ENCODE results near the gene MCRIP2.

MCRIP2 gene

GRCh38 chr16:678209-678857, 36.7 kb downstream of the MCRIP2 start:
- Mint-ChIP-seq H3K27ac (no peak overlapping the region), H3K9me3 (no peaks in the 10 kb centered on the region), H3K36me3 (ENCODE audit: low read depth) (no peaks in the 10 kb centered on the region), H3K27me3 (ENCODE audit: low read depth) (peaks cover 6% of the 10 kb centered on the region), H3K4me1 (peaks cover 4% of the 10 kb centered on the region), H3K4me3 (peak overlapping the region in 2 of 3 experiments; percentile 86 to 88)
- TF ChIP-seq, protein P1, sequence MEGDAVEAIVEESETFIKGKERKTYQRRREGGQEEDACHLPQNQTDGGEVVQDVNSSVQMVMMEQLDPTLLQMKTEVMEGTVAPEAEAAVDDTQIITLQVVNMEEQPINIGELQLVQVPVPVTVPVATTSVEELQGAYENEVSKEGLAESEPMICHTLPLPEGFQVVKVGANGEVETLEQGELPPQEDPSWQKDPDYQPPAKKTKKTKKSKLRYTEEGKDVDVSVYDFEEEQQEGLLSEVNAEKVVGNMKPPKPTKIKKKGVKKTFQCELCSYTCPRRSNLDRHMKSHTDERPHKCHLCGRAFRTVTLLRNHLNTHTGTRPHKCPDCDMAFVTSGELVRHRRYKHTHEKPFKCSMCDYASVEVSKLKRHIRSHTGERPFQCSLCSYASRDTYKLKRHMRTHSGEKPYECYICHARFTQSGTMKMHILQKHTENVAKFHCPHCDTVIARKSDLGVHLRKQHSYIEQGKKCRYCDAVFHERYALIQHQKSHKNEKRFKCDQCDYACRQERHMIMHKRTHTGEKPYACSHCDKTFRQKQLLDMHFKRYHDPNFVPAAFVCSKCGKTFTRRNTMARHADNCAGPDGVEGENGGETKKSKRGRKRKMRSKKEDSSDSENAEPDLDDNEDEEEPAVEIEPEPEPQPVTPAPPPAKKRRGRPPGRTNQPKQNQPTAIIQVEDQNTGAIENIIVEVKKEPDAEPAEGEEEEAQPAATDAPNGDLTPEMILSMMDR (IDR thresholded peaks at IDR 0.05; ENCODE audit: unreplicated experiment in 3 of 3): no peak

GRCh38 chr16:678858-679813, 37.5 kb downstream of the MCRIP2 start:
- Mint-ChIP-seq H3K4me3 (peak overlapping the region; percentile 86 to 90 (median 88)), H3K27me3 (ENCODE audit: low read depth) (peaks cover 6% of the 10 kb centered on the region), H3K9me3 (no peaks in the 10 kb centered on the region), H3K4me1 (peaks cover 4% of the 10 kb centered on the region), H3K27ac (peak overlapping the region; percentile 70 to 88 (median 85)), H3K36me3 (ENCODE audit: low read depth) (no peaks in the 10 kb centered on the region)
- TF ChIP-seq, protein P1 (IDR thresholded peaks at IDR 0.05; ENCODE audit: unreplicated experiment in 3 of 3): no peak

- Mint-ChIP-seq H3K27ac (peak within 1 kb of the TSS; percentile 70 to 91 (median 81)), H3K27me3 (ENCODE audit: low read depth) (peaks cover 4% of the 10 kb centered on the region), H3K4me3 (peak within 1 kb of the TSS; percentile 89 to 92 (median 90)), H3K4me1 (peaks cover 4% of the 10 kb centered on the region), H3K9me3 (no peaks in the 10 kb centered on the region), H3K36me3 (ENCODE audit: low read depth) (no peaks in the 10 kb centered on the region)
- TF ChIP-seq, protein P1 (IDR thresholded peaks at IDR 0.05; ENCODE audit: unreplicated experiment in 3 of 3): no peak
These were observed 38.4 kb downstream of the MCRIP2 start, which contains the start of gene STUB1 for GRCh38 chr16:679814-680624. STUB1 (plus strand) TSS chr16:680410; CDS start chr16:680526, 116 bp downstream.

DNA sequence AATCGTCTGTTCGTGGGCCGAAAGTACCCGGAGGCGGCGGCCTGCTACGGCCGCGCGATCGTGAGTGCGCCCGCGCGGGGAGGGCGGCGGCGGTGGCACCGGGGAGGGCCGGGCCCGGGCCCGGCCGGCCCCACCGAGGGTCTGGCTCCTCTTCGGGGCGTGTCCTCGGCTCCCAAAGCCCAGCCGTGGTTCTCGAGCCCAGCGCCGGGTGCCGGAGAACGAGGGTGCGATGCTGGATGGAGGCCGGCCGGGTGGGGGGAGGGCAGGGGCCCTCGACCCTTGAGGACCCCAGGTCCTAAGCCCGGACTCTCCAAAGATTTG, 39.0 kb downstream of the MCRIP2 start:
- TF ChIP-seq, protein P1 (IDR thresholded peaks at IDR 0.05; ENCODE audit: unreplicated experiment in 3 of 3): no peak
- Mint-ChIP-seq H3K9me3 (no peaks in the 10 kb centered on the region), H3K4me3 (peak overlapping the region; percentile 77 to 92 (median 85)), H3K4me1 (peaks cover 4% of the 10 kb centered on the region), H3K27ac (no peak overlapping the region), H3K27me3 (ENCODE audit: low read depth) (no peaks in the 10 kb centered on the region), H3K36me3 (ENCODE audit: low read depth) (no peaks in the 10 kb centered on the region)

DNA sequence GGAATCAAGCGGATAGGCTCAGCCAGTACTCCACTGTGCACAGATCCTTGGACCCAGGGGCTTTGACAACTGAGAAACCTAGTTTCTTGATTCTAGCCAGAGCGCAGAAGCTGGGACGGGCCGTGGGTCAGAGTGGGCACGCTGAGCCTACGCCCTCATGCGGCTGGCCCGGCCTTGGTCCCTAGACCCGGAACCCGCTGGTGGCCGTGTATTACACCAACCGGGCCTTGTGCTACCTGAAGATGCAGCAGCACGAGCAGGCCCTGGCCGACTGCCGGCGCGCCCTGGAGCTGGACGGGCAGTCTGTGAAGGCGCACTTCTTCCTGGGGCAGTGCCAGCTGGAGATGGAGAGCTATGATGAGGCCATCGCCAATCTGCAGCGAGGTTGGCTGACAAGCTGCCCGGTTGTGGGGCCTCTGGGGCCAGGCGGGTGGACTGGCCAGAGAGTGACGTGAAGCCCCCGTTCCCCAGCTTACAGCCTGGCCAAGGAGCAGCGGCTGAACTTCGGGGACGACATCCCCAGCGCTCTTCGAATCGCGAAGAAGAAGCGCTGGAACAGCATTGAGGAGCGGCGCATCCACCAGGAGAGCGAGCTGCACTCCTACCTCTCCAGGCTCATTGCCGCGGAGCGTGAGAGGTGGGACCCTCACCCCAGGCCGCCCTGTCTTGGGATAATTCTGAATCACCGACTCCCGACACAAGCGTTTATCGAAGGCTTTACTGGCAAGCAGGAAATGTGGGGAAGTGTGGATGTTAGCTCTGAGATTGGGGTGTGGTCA, 39.5 kb downstream of the MCRIP2 start:
- Mint-ChIP-seq H3K36me3 (ENCODE audit: low read depth) (no peaks in the 10 kb centered on the region), H3K9me3 (no peaks in the 10 kb centered on the region), H3K4me3 (peak overlapping the region; percentile 77 to 85 (median 83)), H3K27ac (no peak overlapping the region), H3K27me3 (ENCODE audit: low read depth) (no peaks in the 10 kb centered on the region), H3K4me1 (peaks cover 4% of the 10 kb centered on the region)
- TF ChIP-seq, protein P1 (IDR thresholded peaks at IDR 0.05; ENCODE audit: unreplicated experiment in 3 of 3): no peak

Data from nephron (organoid).